ENCODE data around the gene ZDHHC11.
"Not testable (repeated sequence)": the region's sequence is repeated elsewhere in the genome, so short reads cannot be mapped to it uniquely, and the experiment has no call there.

The ZDHHC11 gene

DNA sequence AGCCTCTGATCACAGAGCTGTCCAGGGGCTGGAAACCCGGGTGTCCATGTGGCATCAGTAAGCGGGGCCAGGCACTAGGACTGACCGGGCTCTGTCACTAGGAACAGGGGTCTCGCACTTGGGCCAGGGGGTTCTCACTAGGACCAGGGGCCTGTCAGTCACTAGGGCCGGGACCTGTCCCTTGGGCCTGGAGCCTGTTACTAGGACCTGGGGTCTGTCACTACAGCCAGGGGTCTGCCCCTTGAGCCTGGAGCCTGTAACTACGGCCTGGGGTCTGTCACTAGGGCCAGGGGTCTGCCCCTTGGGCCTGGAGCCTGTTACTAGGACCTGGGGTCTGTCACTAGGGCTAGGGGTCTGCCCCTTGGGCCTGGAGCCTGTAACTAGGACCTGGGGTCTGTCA, 76.5 kb downstream of the ZDHHC11 start:
- DNase-seq, result not testable (repeated sequence)

DNA sequence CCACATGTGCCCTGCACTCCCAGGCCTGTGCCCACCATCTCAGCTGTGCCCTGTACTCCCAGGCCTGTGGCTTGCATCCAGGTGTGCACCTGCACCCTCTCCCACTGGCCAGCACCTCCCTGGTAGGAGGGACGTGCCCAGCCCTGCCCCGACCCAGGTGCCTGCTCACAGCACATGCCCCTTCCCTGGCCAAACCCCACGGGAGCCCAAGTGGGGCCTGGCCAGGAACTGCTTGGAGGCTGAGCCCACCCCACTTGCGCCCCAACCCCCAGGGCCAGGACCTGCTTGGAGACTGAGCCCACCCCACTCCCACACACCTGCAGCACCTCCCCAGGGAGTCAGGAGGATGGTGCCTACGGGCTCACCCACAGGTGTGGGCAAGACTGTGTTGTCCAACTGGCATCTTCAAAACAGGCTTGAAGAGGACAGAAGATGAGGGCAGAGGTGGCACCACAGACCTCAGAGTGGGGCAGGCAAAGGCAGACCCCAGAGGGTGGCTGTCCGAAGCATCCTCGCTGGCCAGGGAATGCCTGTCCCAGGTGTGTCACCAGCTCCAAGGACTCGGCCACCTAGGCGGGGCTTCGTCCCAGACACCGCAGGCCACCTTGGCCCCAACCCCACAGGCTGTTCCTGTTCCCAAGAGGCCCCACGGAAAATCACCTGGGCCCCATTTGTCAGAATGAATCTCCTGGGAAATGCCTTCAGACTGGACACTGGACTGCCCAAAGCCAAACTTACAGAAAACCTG, 77.1 kb downstream of the ZDHHC11 start:
- DNase-seq, result peak in 1 of 5 experiments; percentile 12

DNA sequence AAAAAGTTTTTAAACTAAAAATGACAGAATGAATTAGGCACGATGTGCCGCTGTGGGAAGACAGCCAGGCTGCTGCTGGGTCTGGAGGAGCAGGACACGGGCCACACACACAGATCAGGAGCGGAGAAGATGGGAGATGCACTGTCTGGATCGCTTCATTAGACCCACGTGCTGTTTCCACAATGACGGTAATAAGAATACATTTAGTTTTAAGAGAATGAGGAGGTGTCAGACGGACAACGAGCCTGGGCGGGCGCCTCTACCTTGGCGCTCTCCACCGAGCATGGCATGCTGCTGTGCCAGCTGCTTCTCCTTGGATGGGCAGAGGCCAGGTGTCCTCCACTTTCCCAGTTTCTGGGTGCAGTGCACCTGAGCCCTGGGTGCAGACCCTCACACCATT, 77.9 kb downstream of the ZDHHC11 start:
- not testable (repeated sequence) for DNase-seq

DNA sequence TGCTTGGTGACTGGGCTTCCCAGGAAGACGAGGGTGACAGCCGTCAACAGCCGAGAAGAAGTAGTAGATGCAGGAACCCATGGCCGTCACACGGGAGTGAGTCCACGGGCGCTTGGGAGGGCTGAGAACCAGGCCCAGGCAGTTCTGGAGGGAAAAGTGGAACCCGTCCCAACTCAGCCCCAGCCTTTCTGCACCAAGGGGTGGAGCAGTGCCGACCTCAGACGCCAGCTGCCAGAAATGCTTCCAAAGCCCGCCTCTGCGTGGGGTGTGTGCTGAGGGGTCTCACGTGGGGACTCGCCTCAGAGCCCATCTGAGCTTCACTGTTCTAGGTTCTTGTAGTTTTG, 78.3 kb downstream of the ZDHHC11 start:
- DNase-seq, result not testable (repeated sequence)

DNA sequence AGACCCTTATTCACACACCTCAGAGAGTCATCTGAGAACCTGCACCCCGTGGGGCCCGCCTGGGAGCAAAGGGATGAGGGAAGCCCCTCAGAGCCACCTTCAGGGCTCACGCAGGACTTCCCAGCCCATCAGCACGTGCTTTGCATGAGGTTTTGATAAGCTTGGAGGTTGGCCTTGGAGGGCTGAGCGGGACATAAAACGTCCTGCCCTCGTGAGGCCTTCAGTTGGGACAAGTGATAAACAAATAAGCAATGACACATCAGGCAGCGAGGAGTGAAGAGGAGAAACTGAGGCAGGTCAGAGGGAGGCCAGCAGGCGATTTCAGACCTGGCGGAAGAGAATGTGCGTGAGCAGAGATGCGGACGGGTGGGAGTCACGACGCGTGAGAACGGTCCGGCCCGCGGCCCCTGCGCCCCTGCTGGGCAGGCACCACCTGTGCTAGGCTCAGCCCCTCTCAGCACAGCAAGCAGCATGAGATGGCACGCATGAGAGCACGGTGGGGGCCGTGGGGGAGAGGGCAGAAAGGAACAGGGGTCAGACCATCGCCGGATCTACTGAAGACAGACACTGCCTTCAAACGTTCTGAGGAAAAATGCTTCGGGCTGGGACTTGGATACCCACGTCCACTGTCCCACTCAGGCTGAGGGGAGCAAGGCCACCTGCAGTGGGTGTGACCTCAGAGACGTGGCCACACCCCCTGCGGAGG, 78.8 kb downstream of the ZDHHC11 start:
- DNase-seq, result not testable (repeated sequence)

DNA sequence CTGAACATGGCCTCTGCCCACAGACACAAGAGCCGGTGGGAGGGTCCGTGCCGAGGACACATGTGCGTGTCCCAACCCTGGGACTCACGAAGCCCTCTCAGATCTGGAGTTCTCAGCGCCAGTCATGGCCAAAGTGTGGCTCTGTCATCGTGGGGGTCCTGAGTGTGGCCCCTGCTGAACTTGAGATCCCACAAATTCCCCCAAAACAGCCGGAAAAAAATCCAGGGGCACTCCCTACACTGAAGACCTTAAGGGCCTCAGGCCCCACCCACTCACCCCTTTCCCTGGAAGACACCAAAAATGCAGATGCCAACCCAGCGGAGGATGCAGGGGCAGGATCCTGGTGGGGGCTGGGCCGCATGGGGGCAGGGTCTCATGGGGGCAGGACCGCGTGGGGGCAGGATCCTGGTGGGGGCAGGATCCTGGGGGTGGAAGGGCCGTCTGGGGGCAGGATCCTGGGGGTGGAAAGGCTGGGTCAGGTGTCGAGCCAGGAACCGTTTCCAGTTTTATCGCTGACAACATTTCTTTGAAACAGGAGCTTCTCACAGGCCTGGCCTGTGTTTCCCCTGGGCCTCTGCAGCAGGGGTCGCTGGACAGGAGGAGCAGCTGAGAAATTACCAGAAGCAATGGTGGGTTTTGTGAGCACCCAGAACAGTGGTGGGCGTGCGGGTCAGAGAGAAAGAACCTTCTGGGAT, 79.6 kb downstream of the ZDHHC11 start:
- DNase-seq, result peak in 1 of 5 experiments; percentile 9

DNA sequence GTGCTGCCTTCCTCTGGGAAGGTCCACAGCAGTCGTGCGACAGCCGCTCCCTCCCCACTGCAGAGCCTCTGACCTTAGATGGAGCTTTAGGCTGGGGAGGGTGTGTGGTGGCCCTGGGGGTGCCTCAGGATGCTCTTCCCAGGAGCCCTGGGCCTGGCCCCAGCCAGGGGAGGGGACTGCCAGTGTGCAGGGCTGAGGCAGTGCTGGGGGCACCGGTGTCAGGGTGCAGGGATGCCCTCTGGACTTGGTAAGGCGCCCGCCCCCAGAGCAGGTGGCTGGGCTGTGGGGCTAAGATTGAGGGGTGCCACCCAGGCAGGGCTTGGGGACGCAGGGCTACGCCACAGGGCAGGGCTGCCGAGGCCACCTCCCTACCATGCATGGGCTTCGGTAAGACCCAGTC, 80.2 kb downstream of the ZDHHC11 start:
- DNase-seq, result peak in 1 of 5 experiments; percentile 3

DNA sequence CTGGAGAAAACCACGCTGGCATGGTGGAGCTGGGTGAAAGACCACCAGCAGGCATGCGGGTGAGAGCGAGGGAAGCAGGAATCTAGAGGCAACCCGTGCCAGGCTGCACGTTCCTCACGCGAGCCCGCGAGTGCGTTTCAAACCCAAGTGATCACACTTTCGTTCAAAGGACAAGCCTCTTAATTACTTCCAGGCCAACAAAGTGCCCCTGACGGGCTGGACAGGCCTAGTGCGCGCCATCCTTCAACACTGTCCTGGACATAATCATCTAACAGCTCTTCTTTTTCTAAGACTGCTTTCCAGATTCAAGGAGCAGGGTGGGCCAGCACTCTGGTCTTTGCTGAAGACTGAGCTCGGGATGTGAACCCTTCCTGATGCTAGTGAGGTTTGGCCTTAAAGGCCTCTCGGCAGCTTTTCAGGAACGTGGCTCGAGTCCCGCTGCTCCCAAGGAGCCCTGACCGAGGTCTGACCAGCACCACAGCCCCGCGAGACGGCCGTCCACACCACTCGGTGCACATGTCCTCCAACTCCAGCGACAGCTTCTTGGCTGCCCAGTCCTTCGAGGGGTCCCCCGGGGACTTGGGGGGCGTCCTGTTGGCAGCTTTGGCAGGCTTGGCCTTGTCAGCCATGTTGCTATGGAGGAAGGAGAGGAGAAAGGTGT, 81.2 kb downstream of the ZDHHC11 start:
- DNase-seq, result peak in 1 of 5 experiments; percentile 4

DNA sequence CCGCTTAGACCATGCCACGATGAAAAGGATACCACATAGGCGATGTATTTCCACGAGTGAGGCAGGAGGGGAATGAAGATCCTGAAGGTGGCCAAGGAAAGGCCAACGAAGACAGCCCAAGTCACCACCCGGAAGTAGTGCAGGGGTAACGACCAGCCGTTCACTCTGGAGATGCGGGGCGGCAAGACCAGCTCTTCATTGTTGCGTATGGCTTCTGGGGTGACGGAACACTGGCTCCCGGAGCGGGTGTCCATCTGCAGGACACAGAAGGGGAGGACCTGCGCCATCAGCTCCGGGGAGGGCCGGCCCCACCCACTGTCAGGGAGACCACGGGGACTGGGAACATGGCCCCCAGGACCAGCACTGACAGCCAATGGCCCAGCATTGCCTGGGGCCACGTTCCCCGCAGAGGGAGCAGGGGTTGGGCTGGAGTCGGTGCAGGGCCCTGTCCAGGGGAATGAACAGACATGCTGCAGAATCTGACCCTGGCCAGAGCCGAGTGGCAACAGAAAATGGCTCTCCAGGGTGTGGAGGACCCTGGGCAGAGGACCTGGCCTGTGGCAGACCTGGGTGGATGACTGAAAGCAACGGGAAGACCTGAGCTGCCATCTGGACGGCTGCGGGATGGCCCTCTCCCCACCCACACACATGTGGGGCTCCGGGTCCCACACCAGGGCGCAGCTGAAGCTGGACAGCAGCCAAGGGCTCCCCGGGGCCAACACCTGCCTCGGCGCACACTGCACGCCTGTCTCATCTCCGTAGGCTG, 83.9 kb downstream of the ZDHHC11 start:
- DNase-seq, result peak in 1 of 5 experiments; percentile 8

DNA sequence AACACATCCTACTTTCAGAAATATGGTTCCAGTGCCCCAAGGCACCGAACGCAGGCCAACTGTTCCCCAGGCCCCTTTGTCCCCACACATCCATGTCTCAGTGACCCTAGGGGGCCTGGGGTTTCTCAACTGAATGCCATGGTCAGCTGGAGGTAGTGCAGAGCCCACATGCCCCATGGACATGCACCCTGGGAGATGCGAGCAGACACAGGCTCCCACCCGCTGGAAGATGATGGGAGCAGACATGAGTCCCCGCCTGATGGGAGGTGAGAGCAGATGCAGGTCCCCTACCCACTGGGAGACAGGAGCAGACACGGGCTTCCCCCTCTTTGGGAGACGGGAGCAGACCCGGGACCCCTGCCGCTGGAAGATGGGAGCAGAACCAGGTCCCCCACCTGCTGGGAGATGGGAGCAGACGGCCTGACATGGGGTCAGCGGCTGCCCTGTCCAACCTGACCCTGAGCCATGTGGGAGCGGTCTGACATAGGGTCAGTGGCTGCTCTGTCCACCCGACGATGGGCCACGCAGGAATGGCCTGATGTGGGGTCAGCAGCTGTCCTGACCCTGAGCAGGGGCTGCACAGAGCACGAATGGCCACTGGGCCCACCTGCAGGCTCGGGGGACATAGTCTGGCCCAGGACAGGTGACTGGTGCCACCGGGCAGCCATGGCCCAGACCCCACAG, 84.7 kb downstream of the ZDHHC11 start:
- DNase-seq, result peak in 1 of 5 experiments; percentile 16

DNA sequence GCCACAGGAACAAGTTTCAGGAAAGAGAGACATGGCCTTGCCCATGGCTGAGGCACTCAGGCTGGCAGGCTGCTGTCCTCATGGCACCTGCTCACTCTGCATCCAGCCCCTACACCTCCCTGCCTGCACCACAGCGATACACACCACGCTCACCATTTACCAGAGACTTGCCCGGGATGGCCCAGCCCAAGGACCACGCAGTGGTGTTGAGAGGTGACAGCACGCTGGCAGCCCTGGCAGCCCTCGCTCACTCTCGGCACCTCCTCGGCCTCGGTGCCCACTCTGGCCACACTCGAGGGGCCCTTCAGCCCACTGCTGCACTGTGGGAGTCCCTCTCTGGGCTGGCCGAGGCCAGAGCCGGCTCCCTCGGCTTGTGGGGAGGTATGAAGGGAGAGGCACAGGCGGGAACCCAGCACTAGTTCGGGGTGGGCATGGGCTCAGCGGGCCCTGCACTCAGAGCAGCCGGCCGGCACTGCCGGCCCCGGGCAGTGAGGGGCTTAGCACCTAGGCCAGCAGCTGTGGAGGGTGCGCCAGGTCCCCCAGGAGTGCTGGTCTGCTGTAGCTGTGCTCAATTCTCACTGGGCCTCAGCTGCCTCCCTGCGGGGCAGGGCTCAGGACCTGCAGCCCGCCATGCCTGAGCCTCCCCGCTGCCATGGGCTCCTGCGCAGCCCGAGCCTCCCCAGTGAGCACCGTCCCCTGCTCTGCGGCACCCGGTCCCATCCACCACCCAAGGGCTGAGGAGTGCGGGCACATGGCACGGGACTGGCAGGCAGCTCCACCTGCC, 86.6 kb downstream of the ZDHHC11 start:
- DNase-seq, result peak in 1 of 5 experiments; percentile 7

DNA sequence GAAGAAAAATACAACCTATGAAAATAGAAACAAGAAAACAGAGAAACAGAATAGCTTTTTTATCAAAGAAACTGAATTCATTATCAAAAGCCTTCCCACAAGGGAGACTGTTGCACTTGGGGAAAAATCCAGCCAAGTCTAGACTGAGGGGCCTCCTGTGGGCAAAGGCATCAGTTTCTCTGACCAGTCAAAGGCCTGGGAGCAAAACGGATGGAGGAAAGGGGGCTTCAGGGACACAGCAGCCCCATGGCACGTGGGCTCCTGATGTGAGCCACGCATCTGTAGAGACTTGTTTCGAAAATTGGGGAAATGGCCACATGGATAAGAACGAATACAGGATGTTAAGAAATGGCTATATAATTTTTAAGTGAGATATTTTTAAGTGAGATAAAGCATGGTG, 87.4 kb downstream of the ZDHHC11 start:
- no peak for DNase-seq

DNA sequence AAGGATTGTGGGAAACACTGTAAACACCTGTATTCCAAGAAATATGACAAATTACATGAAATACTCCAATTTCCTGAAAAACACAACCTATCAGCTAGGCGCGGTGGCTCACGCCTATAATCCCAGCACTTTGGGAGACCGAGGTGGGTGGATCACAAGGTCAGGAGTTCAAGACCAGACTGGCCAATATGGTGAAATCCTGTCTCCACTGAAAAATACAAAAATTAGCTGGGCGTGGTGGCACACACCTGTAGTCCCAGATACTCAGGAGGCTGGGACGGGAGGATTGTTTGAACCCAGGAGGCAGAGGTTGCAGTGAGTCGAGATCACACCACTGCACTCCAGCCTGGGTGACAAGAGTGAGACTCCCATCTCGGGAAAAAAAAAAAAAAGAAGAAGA, 87.8 kb downstream of the ZDHHC11 start:
- DNase-seq, result not testable (repeated sequence)

DNA sequence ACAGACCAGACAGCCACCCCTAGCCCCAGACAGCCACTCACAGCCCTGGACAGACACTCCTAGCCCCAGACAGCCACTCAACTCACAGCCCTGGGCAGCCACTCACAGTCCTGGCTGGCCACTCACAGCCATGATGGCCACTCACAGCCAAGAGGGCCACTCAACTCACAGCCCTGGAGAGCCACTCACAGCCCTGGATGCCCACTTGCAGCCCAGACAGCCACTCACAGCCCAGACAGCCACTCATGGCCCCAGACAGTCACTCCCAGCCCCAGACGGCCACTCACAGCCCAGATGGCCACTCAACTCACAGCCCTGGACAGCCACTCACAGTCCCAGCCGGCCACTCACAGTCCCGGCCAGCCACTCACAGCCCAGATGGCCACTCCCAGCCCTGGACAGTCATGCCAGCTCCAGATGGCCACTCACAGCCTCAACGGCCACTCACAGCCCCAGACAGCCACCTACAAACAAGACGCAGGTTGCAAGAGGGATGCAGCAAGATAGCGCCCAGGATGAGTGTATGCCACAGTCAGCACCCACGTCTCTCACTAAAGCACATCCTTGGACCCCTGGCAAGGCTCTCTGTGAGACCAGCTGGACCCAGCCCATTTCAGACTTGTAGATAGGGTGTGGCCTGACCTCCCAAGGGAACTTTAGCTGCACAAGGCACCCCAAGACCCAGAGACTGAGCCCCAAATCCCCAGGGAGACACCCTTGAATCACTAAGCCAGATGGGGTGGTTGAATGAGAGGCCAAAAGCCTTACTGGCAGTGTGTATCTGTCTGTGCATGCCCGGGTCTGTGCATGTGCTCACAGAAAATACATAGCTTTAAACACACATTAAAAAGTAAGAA, 88.7 kb downstream of the ZDHHC11 start:
- peak in 1 of 5 experiments; percentile 3 for DNase-seq

DNA sequence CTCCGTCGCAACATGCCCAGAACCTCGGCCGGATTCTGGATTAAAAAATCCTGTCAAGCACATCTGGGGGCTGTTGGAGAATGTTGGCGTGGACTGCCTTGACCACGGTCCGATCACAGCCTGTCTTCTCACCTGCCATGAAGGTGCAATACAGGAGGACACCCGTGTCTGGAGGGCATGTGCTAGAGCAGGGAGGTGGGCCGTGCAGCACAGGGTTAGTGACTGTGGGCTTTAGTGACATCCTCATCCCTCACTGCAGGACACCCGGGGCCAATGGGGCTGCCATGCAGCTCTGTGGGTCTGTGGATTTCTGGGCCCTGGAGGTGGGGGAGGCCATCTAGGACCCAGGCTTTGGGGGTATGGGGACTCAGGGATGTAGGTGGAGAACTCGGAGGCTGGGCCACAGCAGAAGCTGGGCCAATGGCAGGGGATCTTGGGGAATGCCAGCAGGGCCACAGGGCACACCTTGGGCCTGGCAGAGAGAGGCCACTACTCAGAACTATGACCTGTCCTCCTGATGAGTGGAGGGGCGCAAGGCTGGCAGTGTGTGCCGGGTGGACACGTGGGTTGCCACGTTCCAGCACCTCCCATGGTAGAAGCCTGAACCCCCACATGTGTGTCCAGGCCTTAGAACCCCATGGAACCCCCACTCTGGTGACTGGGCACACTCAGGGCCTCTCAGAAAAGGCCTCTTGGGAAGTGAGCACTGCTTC, 89.6 kb downstream of the ZDHHC11 start:
- DNase-seq, result no peak

DNA sequence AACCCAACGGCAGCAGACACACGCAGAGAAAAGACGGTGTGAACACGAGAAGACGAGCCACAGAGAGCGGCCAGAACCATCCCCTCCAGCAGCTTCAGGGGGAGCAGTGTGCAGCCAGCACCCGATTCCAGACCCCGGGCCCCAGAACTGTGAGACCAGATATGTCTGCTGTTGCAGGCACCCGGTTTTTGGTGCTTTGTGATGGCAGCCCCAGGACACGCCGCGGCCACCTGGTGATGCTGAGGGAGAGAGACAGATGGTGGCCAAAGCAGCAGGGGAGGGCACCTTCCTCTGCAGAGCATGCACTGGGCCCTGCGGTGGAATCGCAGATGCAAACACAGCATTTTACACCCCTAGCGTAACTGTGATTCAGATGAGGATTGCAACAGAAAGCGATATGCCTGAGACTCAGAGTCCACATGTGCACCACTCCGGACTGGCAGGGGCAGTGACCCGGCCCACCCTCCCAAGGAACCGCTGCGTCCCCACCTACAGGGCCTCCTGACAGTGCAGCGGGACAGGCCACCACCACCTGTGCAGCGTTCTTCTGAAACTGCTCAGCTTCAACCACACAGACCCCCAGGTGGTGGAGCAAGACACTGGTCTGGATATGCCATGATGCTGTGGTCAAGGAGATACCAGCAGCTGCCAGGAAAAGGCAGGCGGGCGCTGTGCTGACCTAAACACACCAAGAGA, 90.3 kb downstream of the ZDHHC11 start:
- DNase-seq, result peak in 1 of 5 experiments; percentile 6

DNA sequence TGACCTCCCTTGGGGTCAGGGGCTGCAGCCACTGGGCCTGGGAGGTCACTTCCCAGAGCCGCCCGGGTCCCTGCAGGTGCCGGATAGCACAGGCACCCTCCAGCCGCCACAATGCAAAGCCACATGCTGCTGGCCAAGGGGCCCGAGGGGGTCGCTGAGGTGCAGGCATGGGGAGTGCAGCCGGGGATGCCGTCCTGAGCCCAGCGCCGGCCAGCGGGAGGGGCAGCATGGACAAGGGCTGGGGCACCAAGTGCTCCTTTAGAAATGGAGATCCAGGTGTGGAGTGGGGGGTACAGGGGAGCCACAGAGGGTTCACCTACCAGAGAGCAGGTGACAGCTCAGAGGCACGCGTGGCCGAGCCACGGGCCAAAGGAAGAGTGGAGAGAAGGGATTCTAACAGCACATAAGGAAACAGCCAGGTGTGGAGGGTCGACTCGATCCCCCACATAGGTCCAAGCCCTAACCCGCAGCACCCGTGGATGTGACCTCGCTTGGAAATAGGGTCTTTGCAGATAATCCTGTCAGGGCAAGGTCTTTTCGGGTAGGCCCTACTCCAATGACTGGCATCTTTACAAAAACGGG, 90.9 kb downstream of the ZDHHC11 start:
- peak in 1 of 5 experiments; percentile 5 for DNase-seq
